ENCODE data around the gene NONO. TPM values are rescaled to one million over a fixed set of nuclear protein-coding genes. Genes with fewer than 3 reads are reported as not detected.
"Not testable (repeated sequence)": the region's sequence is repeated elsewhere in the genome, so short reads cannot be mapped to it uniquely, and the experiment has no call there.

Gene NONO
- total and polyA plus RNA-seq, 7 donors: 79.8 to 214 (median 170) TPM

- TF ChIP-seq EP300 (IDR thresholded peaks at IDR 0.05) (no peak), POLR2AphosphoS5 (IDR thresholded peaks at IDR 0.05) (no peak), CTCF (IDR thresholded peaks at IDR 0.05) (no peak), POLR2A (IDR thresholded peaks at IDR 0.05) (no peak)
- no peak overlapping the region for H3K4me3 ChIP-seq
- intact Hi-C loops (cut with DNase I): no loop called here
- no peaks in the 10 kb centered on the region for H3K27me3 ChIP-seq
- DNase-seq: no peak
- no peaks in the 10 kb centered on the region for H3K9me3 ChIP-seq
- H3K4me1 ChIP-seq: peaks cover 0 to 5% (median 2%) of the 10 kb centered on the region in 4 donors
- 98 to 99% methylated on average over 3 of the region's 3 CpGs for WGBS, 2 donors
- H3K27ac ChIP-seq: no peak overlapping the region
- H3K36me3 ChIP-seq: no peaks in the 10 kb centered on the region
Observed at GRCh38 chrX:71326394-71326793, 43.0 kb downstream of the NONO start.

- DNase-seq; H3K4me1 ChIP-seq; intact Hi-C loops (cut with DNase I); H3K27ac ChIP-seq; H3K27me3 ChIP-seq; H3K9me3 ChIP-seq; H3K4me3 ChIP-seq; H3K36me3 ChIP-seq: not testable (repeated sequence)
- WGBS, 2 donors: 79 to 83% methylated on average over 2 of the region's 5 CpGs
Observed at GRCh38 chrX:71349151-71349665, 65.8 kb downstream of the NONO start.

- not testable (repeated sequence) for H3K4me1 ChIP-seq, DNase-seq, H3K27ac ChIP-seq, H3K9me3 ChIP-seq, H3K36me3 ChIP-seq, H3K27me3 ChIP-seq, H3K4me3 ChIP-seq
- intact Hi-C loops (cut with DNase I): loop anchor here (5.0 kb wide), 1 partner anchor 163 kb away; no protein-coding TSS in a partner anchor
- 7 to 52% methylated on average over 1 to 2 of the region's 6 CpGs for WGBS, 2 donors
Observed at GRCh38 chrX:71349867-71350266, 66.4 kb downstream of the NONO start.

Other genes with a start within 250 kb of the NONO start
- gene SNX12, start 215.3 kb upstream of the NONO start, total RNA-seq: 10 to 100 TPM; 27.6 to 47.4 (median 38.6) TPM
- gene SNX12, start 215.3 kb upstream of the NONO start, polyA plus RNA-seq: 10 to 100 TPM; 40.6 to 66.1 (median 52.7) TPM
- 10 to 100 TPM; 22.1 to 34.6 (median 26.2) TPM for gene FOXO4, start 187.8 kb upstream of the NONO start, total RNA-seq
- 10 to 100 TPM; 14.7 to 27.3 (median 19.2) TPM for gene FOXO4, start 187.8 kb upstream of the NONO start, polyA plus RNA-seq
- not detected for gene CXorf65, start 176.9 kb upstream of the NONO start, total RNA-seq
- gene CXorf65, start 176.9 kb upstream of the NONO start, polyA plus RNA-seq: 1 to 10 TPM in 1 of 3 donors, not detected in 2; 3.4 TPM
- gene IL2RG, start 172.1 kb upstream of the NONO start, total RNA-seq: 1 to 10 TPM in 3 of 4 donors, not detected in 1; 1.7 to 8.1 (median 3.2) TPM
- 10 to 100 TPM; 14.4 to 90.1 (median 39.1) TPM for gene IL2RG, start 172.1 kb upstream of the NONO start, polyA plus RNA-seq
- gene MED12, start 165.0 kb upstream of the NONO start, total RNA-seq: 10 to 100 TPM; 15.6 to 27.6 (median 24.4) TPM
- gene MED12, start 165.0 kb upstream of the NONO start, polyA plus RNA-seq: 10 to 100 TPM in 2 of 3 donors, 1 to 10 TPM in 1; 4.9 to 17.4 (median 16.1) TPM
- 1 to 10 TPM in 3 of 4 donors, under 1 TPM in 1; 0.99 to 3.6 (median 2.6) TPM for gene NLGN3, start 138.8 kb upstream of the NONO start, total RNA-seq
- under 1 TPM in 2 of 3 donors, not detected in 1; under 0.01 to 0.95 TPM for gene NLGN3, start 138.8 kb upstream of the NONO start, polyA plus RNA-seq
- gene GJB1, start 60.4 kb upstream of the NONO start, total RNA-seq: not detected
- gene GJB1, start 60.4 kb upstream of the NONO start, polyA plus RNA-seq: 10 to 100 TPM; 12.6 to 65.6 (median 16.2) TPM
- gene ZMYM3, start 29.5 kb upstream of the NONO start, total RNA-seq: 10 to 100 TPM; 12.4 to 23.5 (median 14.6) TPM
- gene ZMYM3, start 29.5 kb upstream of the NONO start, polyA plus RNA-seq: 1 to 10 TPM; 2.4 to 9.6 (median 2.8) TPM
- gene ITGB1BP2, start 18.1 kb downstream of the NONO start, total RNA-seq: 10 to 100 TPM in 2 of 4 donors, 1 to 10 TPM in 2; 6.3 to 14.1 (median 10.3) TPM
- 1 to 10 TPM in 2 of 3 donors, not detected in 1; 1.2 to 3.6 TPM for gene ITGB1BP2, start 18.1 kb downstream of the NONO start, polyA plus RNA-seq
- 10 to 100 TPM; 40.7 to 47.4 (median 43.6) TPM for gene TAF1, start 82.7 kb downstream of the NONO start, total RNA-seq
- gene TAF1, start 82.7 kb downstream of the NONO start, polyA plus RNA-seq: 10 to 100 TPM in 1 of 3 donors, 1 to 10 TPM in 2; 4.9 to 22.3 (median 8.4) TPM
- 100 to 1,000 TPM; 104 to 201 (median 122) TPM for gene OGT, start 249.5 kb downstream of the NONO start, total RNA-seq
- 10 to 100 TPM in 1 of 3 donors, 1 to 10 TPM in 2; 7.8 to 52.5 (median 8.6) TPM for gene OGT, start 249.5 kb downstream of the NONO start, polyA plus RNA-seq